HepG2 (cell line): ENCODE data around the gene CYB5A. TPM values are rescaled to one million over a fixed set of nuclear protein-coding genes. Genes with fewer than 3 reads are reported as not detected.

Experiments used
- CTCF ChIP-seq: sonication (generic); formaldehyde crosslinking; IDR thresholded peaks from 2 replicates; pipeline ENCODE4 v1.5.0; 2020; ENCODE audit warnings: mild to moderate bottlenecking, missing genetic modification reagents, moderate library complexity
- DNMT3B ChIP-seq: conservative IDR thresholded peaks from 2 replicates; pipeline ENCODE4 v1.6.1; 2016; ENCODE audit warnings: missing biosample characterization, control low read depth
- HIVEP1 ChIP-seq: sonication (generic); formaldehyde crosslinking; IDR thresholded peaks from 2 replicates; pipeline ENCODE4 v1.4.0; 2020; ENCODE audit warnings: mild to moderate bottlenecking, missing genetic modification reagents
- HMGA1 ChIP-seq: sonication (generic); formaldehyde crosslinking; conservative IDR thresholded peaks from 2 replicates; pipeline ENCODE4 v1.4.0; 2020; ENCODE audit warnings: missing genetic modification reagents
- IKZF5 ChIP-seq: IDR thresholded peaks from 2 replicates; pipeline ENCODE4 v1.6.1; 2018; ENCODE audit warnings: missing genetic modification reagents, mild to moderate bottlenecking, missing compliant biosample characterization
- JUN ChIP-seq: sonication (generic); formaldehyde crosslinking; IDR thresholded peaks from 2 replicates; pipeline ENCODE4 v1.4.0; 2020; ENCODE audit warnings: mild to moderate bottlenecking, missing genetic modification reagents
- KDM5A ChIP-seq: fragments of 200-600 bp; sonication (generic); IDR thresholded peaks from 2 replicates; pipeline ENCODE4 v1.7.0; 2018; ENCODE audit warnings: antibody characterized with exemption, mild to moderate bottlenecking, low read length, borderline replicate concordance
- KMT2A ChIP-seq: sonication (generic); formaldehyde crosslinking; IDR thresholded peaks from 2 replicates; pipeline ENCODE4 v1.4.0; 2020; ENCODE audit warnings: missing genetic modification reagents
- LRRFIP1 ChIP-seq: sonication (generic); formaldehyde crosslinking; conservative IDR thresholded peaks from 2 replicates; pipeline ENCODE4 v1.4.0; 2020; ENCODE audit warnings: missing genetic modification reagents
- MTA3 ChIP-seq: sonication (generic); formaldehyde crosslinking; IDR thresholded peaks from 2 replicates; pipeline ENCODE4 v1.4.0; 2020; ENCODE audit warnings: missing genetic modification reagents
- NFE2 ChIP-seq: sonication (generic); formaldehyde crosslinking; IDR thresholded peaks from 2 replicates; pipeline ENCODE4 v1.4.0; 2020; ENCODE audit warnings: missing genetic modification reagents
- SAP130 ChIP-seq: IDR thresholded peaks from 2 replicates; pipeline ENCODE4 v1.6.1; 2016; ENCODE audit warnings: low read depth
- SRSF9 ChIP-seq: fragments of 200-400 bp; formaldehyde crosslinking; IDR thresholded peaks from 2 replicates; pipeline ENCODE4 v1.6.1; 2018; ENCODE audit warnings: borderline replicate concordance, mild to moderate bottlenecking, low read depth, low read length; ENCODE audit not compliant: insufficient read depth, poor library complexity, severe bottlenecking
- TBL1XR1 ChIP-seq: fragments of 150-350 bp; IDR thresholded peaks from 2 replicates; pipeline ENCODE4 v1.6.1; 2014; ENCODE audit warnings: borderline replicate concordance, low read length; ENCODE audit not compliant: partially characterized antibody
- TCF12 ChIP-seq, 2 experiments: fragments of 450-650 bp in 1 of 2; sonication (generic) in 1 of 2; formaldehyde crosslinking in 1 of 2; IDR thresholded peaks; 2 replicates each; pipeline versions ENCODE4 v1.6.1 to v1.8.0; 2017 to 2022; ENCODE audit warnings: antibody characterized with exemption in 1 of 2, mild to moderate bottlenecking in 1 of 2, missing genetic modification reagents in 1 of 2, moderate library complexity in 1 of 2
- TIGD3 ChIP-seq: sonication (generic); formaldehyde crosslinking; IDR thresholded peaks from 2 replicates; pipeline ENCODE4 v1.5.1; 2020; ENCODE audit warnings: mild to moderate bottlenecking, missing genetic modification reagents, borderline replicate concordance
- TMF1 ChIP-seq: sonication (generic); formaldehyde crosslinking; IDR thresholded peaks from 2 replicates; pipeline ENCODE4 v1.8.1; 2022; ENCODE audit warnings: low read depth, missing genetic modification reagents
- TP53 ChIP-seq: sonication (generic); formaldehyde crosslinking; conservative IDR thresholded peaks from 2 replicates; pipeline ENCODE4 v1.4.0; 2020; ENCODE audit warnings: missing genetic modification reagents
- TRIM24 ChIP-seq: sonication (generic); formaldehyde crosslinking; IDR thresholded peaks from 2 replicates; pipeline ENCODE4 v1.8.0; 2022; ENCODE audit warnings: mild to moderate bottlenecking, missing genetic modification reagents
- XRCC5 ChIP-seq: fragments of 200-400 bp; formaldehyde crosslinking; optimal IDR thresholded peaks from 2 replicates; pipeline ENCODE3; 2017; ENCODE audit warnings: mild to moderate bottlenecking, low read length
- ZC3H13 ChIP-seq: sonication (generic); formaldehyde crosslinking; IDR thresholded peaks from 2 replicates; pipeline ENCODE4 v1.8.1; 2023; ENCODE audit warnings: mild to moderate bottlenecking, missing genetic modification reagents, moderate library complexity
- ZNF180 ChIP-seq: sonication (generic); formaldehyde crosslinking; IDR thresholded peaks from 2 replicates; pipeline ENCODE4 v1.4.0; 2020; ENCODE audit warnings: low read depth, missing genetic modification reagents, borderline replicate concordance
- ZNF576 ChIP-seq: sonication (generic); formaldehyde crosslinking; IDR thresholded peaks from 2 replicates; pipeline ENCODE4 v1.4.0; 2020; ENCODE audit warnings: mild to moderate bottlenecking, missing genetic modification reagents
- ZNF850 ChIP-seq: sonication (generic); formaldehyde crosslinking; conservative IDR thresholded peaks from 2 replicates; pipeline ENCODE4 v1.9.0; 2021; ENCODE audit warnings: mild to moderate bottlenecking, missing genetic modification reagents
- polyA plus RNA-seq, 8 experiments: library from polyadenylated mRNA; depleted of rRNA in 3 of 8; stranded (reverse) in 7 of 8; unstranded in 1 of 8; fragments of >200 nt; fragmentation: Illumina TruSeq in 4 of 8; extraction: Trizol in 4 of 8; gene quantifications; 2 replicates each; pipeline versions ENCODE4 v1.2.1 to v1.2.3, GENCODE V29; 2011 to 2016; ENCODE audit warnings: low read depth in 4 of 8, missing spikeins in 1 of 8, mixed read lengths in 1 of 8; ENCODE audit not compliant: insufficient read depth in 1 of 8
- total RNA-seq, 5 experiments: library from RNA; depleted of rRNA; stranded (reverse); fragments of >200 nt; fragmentation: Illumina TruSeq; extraction: Trizol; gene quantifications; 2 replicates each; pipeline ENCODE4 v1.2.3, GENCODE V29; 2016; ENCODE audit warnings: low read depth in 1 of 5

Gene CYB5A
- total and polyA plus RNA-seq, 2 of the 13 experiments (the other 11 are each of a cell fraction or from before 2014, with no cell fraction given), result 215 to 356 TPM

GRCh38 chr18:74266161-74266560 is 25.6 kb downstream of the CYB5A start (continued):
- TF ChIP-seq IKZF5 (CRISPR knock-in tag) (peak; percentile 47; the same call in 1 of the 2 replicates), SRSF9 (no peak), XRCC5 (no peak), MTA3 (no peak), ZNF850 (CRISPR knock-in tag) (no peak), TCF12 (IDR thresholded peaks at IDR 0.05) (no peak), TCF12 (CRISPR knock-in tag; IDR thresholded peaks at IDR 0.05) (no peak), LRRFIP1 (no peak), TP53 (CRISPR knock-in tag) (no peak), HMGA1 (CRISPR knock-in tag) (no peak), CTCF (CRISPR knock-in tag) (no peak), NFE2 (CRISPR knock-in tag) (no peak), SAP130 (CRISPR knock-in tag) (peak; percentile 73), TBL1XR1 (no peak), HIVEP1 (CRISPR knock-in tag) (no peak), KDM5A (no peak), TMF1 (no peak), DNMT3B (CRISPR knock-in tag) (no peak), TRIM24 (CRISPR knock-in tag) (no peak), JUN (0 out of 2 replicates have a peak, but pooled peaks have one; percentile 51), ZNF576 (CRISPR knock-in tag) (no peak), ZNF180 (CRISPR knock-in tag) (no peak), ZC3H13 (CRISPR knock-in tag) (no peak), KMT2A (CRISPR knock-in tag) (peak; percentile 63; the same call in 1 of the 2 replicates), TIGD3 (CRISPR knock-in tag) (no peak)
